IPS-NIHi11 (cell line): Measurements from ENCODE around the gene ARV1.
"Not testable (repeated sequence)": the region's sequence is repeated elsewhere in the genome, so short reads cannot be mapped to it uniquely, and the experiment has no call there.

ENCODE experiments used
- DNase-seq: peaks from one replicate; pipeline ENCODE4 v3.0.0; 2012; ENCODE audit warnings: mixed read lengths, low spot score

The ARV1 gene

GRCh38 chr1:231020139-231020601 is 41.3 kb downstream of the ARV1 start:
- DNase-seq, result no peak

GRCh38 chr1:231020816-231021215 is 41.9 kb downstream of the ARV1 start:
- peak; percentile 17 for DNase-seq

- DNase-seq, result no peak
Measured at GRCh38 chr1:231021540-231022031, 42.7 kb downstream of the ARV1 start.

GRCh38 chr1:231022543-231022942 is 43.6 kb downstream of the ARV1 start:
- not testable (repeated sequence) for DNase-seq

GRCh38 chr1:231023150-231023549 is 44.3 kb downstream of the ARV1 start:
- DNase-seq, result no peak

- DNase-seq, result no peak
Measured at GRCh38 chr1:231026576-231026975, 47.7 kb downstream of the ARV1 start.

GRCh38 chr1:231027136-231027925 is 48.4 kb downstream of the ARV1 start:
- DNase-seq, result no peak

- DNase-seq, result no peak
Measured at GRCh38 chr1:231027971-231028370, 49.1 kb downstream of the ARV1 start.

GRCh38 chr1:231028682-231029081 is 49.8 kb downstream of the ARV1 start:
- DNase-seq, result peak; percentile 33

GRCh38 chr1:231029247-231029646 is 50.4 kb downstream of the ARV1 start:
- DNase-seq, result not testable (repeated sequence)

- DNase-seq, result no peak
Measured at GRCh38 chr1:231029841-231030240, 50.9 kb downstream of the ARV1 start.

- no peak for DNase-seq
Measured at GRCh38 chr1:231032963-231033362, 54.1 kb downstream of the ARV1 start.

- no peak for DNase-seq
Measured at GRCh38 chr1:231035799-231036198, 56.9 kb downstream of the ARV1 start.

- no peak for DNase-seq
Measured at GRCh38 chr1:231036416-231036815, 57.5 kb downstream of the ARV1 start.

- DNase-seq, result no peak
Measured at GRCh38 chr1:231037585-231038517, 59.0 kb downstream of the ARV1 start.

GRCh38 chr1:231039161-231040018 is 60.5 kb downstream of the ARV1 start:
- DNase-seq, result peak; percentile 58

- peak; percentile 93 for DNase-seq
Measured at GRCh38 chr1:231040019-231040799, 61.3 kb downstream of the ARV1 start, which contains the start of gene FAM89A. TSS of gene FAM89A (minus strand) at chr1:231040254. CDS start at chr1:231040211, 43 bp downstream.

- peak; percentile 34 for DNase-seq
Measured at GRCh38 chr1:231040800-231041718, 62.2 kb downstream of the ARV1 start.

- DNase-seq, result no peak
Measured at GRCh38 chr1:231041719-231042261, 62.9 kb downstream of the ARV1 start.
